WI38 (cell line): Measurements from ENCODE around the gene BSX.

Experiments
- H3K4me3 ChIP-seq: 2 replicates; pipeline ENCODE4 v1.5.1; 2011; ENCODE audit warnings: low read depth, mild to moderate bottlenecking, control low read depth, low read length
- CTCF ChIP-seq: IDR thresholded peaks from 2 replicates; pipeline ENCODE4 v1.5.1; 2012; ENCODE audit warnings: low read depth, mild to moderate bottlenecking, control low read depth, low read length

BSX gene

GRCh38 chr11:123000721-123001120 lies 19.1 kb upstream of the BSX start:
- TF ChIP-seq CTCF = no peak
- no peak overlapping the region for H3K4me3 ChIP-seq

DNA sequence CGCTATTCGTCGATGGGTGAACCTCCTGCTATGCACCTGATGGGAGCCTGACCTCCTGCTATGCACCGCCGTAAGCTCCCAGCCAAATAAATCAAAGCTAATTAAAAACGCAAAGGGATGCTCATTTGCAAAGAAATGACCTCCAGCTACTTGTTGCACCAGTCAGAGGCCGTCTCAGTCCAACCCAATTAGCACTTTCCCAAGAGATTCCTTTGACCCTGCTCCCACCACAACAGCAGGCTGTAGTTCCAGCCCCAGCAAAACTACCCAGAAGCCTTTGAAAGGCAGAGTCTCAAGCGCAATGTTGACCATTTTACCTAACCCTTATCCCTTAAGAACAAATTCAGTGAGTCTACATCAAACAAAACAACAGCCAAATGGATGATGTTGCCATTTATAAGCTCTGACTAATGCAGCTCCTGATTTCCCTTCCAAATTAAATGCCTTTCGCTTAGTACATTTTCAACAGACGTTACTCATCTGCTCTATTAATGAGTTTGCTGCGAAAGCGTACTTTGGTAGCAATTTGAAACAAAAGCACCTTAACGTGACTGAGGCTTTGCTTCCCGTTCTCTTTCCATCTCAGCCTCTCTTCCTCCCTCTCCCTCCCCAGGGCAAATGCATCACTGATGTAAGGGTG lies 17.2 kb upstream of the BSX start:
- no peak overlapping the region for H3K4me3 ChIP-seq
- no peak for TF ChIP-seq CTCF

GRCh38 chr11:122995526-122995925 lies 13.9 kb upstream of the BSX start:
- TF ChIP-seq CTCF = no peak
- H3K4me3 ChIP-seq = no peak overlapping the region

DNA sequence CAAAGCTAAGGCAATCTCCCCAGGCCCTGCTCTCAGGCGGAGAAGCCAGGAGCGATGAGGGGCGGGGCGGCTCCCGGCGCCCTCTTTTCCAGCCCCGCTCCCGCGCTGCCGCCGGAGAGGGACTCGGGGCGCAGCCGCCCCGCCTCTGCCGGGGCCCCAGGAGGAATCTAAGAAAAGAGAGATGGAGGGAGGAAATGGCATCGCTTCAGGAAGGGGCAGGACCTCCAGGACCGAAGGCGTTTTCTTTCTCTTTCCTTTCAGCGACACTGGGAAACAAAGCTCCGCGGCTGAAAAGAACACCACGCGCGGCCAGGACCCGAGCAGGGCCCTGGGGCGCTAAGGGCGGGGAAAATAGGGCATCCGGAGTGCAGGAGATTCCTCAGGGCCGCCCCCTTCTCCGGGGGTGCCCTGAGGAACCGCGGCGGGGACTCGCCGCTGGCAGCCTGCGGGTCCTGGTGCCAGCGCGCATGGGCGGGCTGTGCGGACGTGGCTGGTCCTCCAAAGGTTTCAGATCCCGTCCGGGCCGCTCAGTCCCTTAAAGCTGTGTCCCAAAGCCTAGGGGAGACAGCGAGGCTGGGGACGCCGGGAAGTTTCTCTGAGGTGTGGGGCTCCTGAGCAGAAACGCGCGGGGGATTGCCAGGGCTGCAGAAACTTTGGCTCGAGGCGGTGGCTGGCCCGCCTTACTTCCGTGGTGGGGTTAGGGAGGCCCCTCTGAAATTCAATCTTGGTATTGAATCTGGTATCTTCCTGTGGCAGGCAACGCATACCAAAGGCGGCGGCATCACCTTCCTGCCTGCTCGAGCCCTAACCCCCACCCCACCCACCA lies 2.8 kb upstream of the BSX start:
- peak overlapping the region; percentile 64 for H3K4me3 ChIP-seq
- TF ChIP-seq CTCF = no peak

DNA sequence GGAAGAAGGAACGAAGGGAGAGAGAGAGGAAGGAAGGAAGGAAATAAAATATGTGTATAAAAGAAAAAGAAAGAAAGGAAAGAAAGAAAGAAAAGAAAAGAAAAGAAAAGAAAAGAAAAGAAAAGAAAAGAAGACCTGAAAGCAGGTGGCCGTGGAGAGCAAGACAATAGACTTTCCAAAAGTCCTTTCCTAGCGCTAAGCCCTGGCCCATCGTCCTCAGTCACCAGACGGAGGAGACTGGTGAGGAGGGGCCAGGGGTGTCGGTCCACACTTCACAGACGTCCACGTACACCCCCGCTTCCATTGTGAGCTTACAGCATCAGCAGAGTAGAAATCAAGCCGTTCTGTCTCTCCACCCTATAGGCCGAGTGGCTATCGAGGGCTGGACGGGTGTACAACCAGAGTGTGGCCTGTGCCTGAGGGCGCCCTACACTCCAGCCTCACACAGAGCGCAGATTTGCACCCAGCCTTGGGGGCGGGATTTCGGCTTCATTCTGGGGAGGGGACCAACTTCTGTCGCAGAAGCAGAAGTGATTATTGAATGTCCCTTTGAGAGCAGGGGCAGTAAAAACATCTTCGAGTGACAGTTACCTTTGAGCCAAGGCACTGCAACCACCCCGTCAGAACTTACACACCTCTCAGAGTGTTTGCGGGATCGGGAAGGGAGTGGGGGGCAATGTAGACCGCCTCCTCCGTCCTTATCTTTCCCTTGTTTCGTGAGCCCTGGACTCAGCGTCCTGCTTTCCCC lies 2.0 kb upstream of the BSX start:
- H3K4me3 ChIP-seq = peak overlapping the region; percentile 64
- no peak for TF ChIP-seq CTCF

- TF ChIP-seq CTCF = no peak
- no peak overlapping the region for H3K4me3 ChIP-seq
Observed at GRCh38 chr11:122979815-122980595, 1.6 kb downstream of the BSX start.
